Measurements from ENCODE around the gene PCDHGA1. TPM values are rescaled to one million over a fixed set of nuclear protein-coding genes. Genes with fewer than 3 reads are reported as not detected.

Gene PCDHGA1
- total RNA-seq, 1 donor from 2014 or later, result 1.5 TPM

- H3K27ac ChIP-seq, result no peak overlapping the region
- Mint-ChIP-seq H3K9me3 (peaks cover 66% of the 10 kb centered on the region), H3K4me3 (no peak overlapping the region), H3K27me3 (ENCODE audit: insufficient read depth, low read depth) (peaks cover 10% of the 10 kb centered on the region), H3K27ac (no peak overlapping the region), H3K4me1 (peaks cover 20% of the 10 kb centered on the region), H3K36me3 (peaks cover 66% of the 10 kb centered on the region)
- H3K9ac ChIP-seq, result no peak overlapping the region
- no peaks in the 10 kb centered on the region for H3K9me3 ChIP-seq (ENCODE audit: low read depth)
- peaks cover 35% of the 10 kb centered on the region for H4K20me1 ChIP-seq (ENCODE audit: low read depth)
- H3K36me3 ChIP-seq, result no peaks in the 10 kb centered on the region
- H3K27me3 ChIP-seq, result peaks cover 45% of the 10 kb centered on the region
- H2AFZ ChIP-seq (replicated peaks), result no peak overlapping the region
- peaks cover 14% of the 10 kb centered on the region for H3F3A ChIP-seq (ENCODE audit: low read depth)
- TF ChIP-seq EZH2 (IDR thresholded peaks at IDR 0.05) (no peak), CTCF (IDR thresholded peaks at IDR 0.05) (no peak)
- peaks cover 5% of the 10 kb centered on the region for H3K4me1 ChIP-seq
- no peak overlapping the region for H3K4me2 ChIP-seq
- DNase-seq (ENCODE audit: low spot score), result no peak
- H3K4me3 ChIP-seq, result no peak overlapping the region
- peaks cover under 1% of the 10 kb centered on the region for H3K79me2 ChIP-seq (ENCODE audit: low read depth)
These were observed 147.5 kb downstream of the PCDHGA1 start for GRCh38 chr5:141477815-141478214.

GRCh38 chr5:141478321-141478945, 148.1 kb downstream of the PCDHGA1 start:
- Mint-ChIP-seq H3K4me3 (peak overlapping the region; percentile 41), H3K36me3 (peaks cover 69% of the 10 kb centered on the region), H3K9me3 (peaks cover 70% of the 10 kb centered on the region), H3K27me3 (ENCODE audit: insufficient read depth, low read depth) (peaks cover 10% of the 10 kb centered on the region), H3K4me1 (peaks cover 26% of the 10 kb centered on the region), H3K27ac (no peak overlapping the region)
- H3K79me2 ChIP-seq (ENCODE audit: low read depth), result peaks cover 7% of the 10 kb centered on the region
- H3K4me3 ChIP-seq, result no peak overlapping the region
- no peak overlapping the region for H3K4me2 ChIP-seq
- TF ChIP-seq EZH2phosphoT487 (IDR thresholded peaks at IDR 0.05), result no peak
- peak; percentile 31 for TF ChIP-seq CTCF (IDR thresholded peaks at IDR 0.05)
- no peak for TF ChIP-seq EZH2 (IDR thresholded peaks at IDR 0.05)
- H3F3A ChIP-seq (ENCODE audit: low read depth), result peaks cover 20% of the 10 kb centered on the region
- peaks cover 41% of the 10 kb centered on the region for H4K20me1 ChIP-seq (ENCODE audit: low read depth)
- H3K27me3 ChIP-seq, result peaks cover 45% of the 10 kb centered on the region
- no peaks in the 10 kb centered on the region for H3K36me3 ChIP-seq
- no peak overlapping the region for H3K9ac ChIP-seq
- no peaks in the 10 kb centered on the region for H3K9me3 ChIP-seq (ENCODE audit: low read depth)
- no peak overlapping the region for H2AFZ ChIP-seq (replicated peaks)
- H3K27ac ChIP-seq, result no peak overlapping the region
- no peak for DNase-seq (ENCODE audit: low spot score)
- peaks cover 10% of the 10 kb centered on the region for H3K4me1 ChIP-seq

GRCh38 chr5:141479776-141480175, 149.5 kb downstream of the PCDHGA1 start:
- Histone ChIP-seq H2AFZ (replicated peaks) (no peak overlapping the region), H3K4me2 (no peak overlapping the region)
- H3K27me3 Mint-ChIP-seq (ENCODE audit: insufficient read depth, low read depth), result peaks cover 10% of the 10 kb centered on the region

GRCh38 chr5:141483902-141484301, 153.6 kb downstream of the PCDHGA1 start:
- no peaks in the 10 kb centered on the region for H3K9me3 ChIP-seq (ENCODE audit: low read depth)
- peaks cover 21% of the 10 kb centered on the region for H3K4me1 ChIP-seq
- H3K4me3 ChIP-seq, result peak overlapping the region; percentile 80
- Mint-ChIP-seq H3K4me1 (peaks cover 31% of the 10 kb centered on the region), H3K9me3 (peaks cover 75% of the 10 kb centered on the region), H3K27ac (peak overlapping the region; percentile 47), H3K27me3 (ENCODE audit: insufficient read depth, low read depth) (peaks cover 7% of the 10 kb centered on the region), H3K36me3 (peaks cover 73% of the 10 kb centered on the region), H3K4me3 (peak overlapping the region; percentile 66)
- no peak overlapping the region for H2AFZ ChIP-seq (replicated peaks)
- DNase-seq (ENCODE audit: low spot score), result peak; percentile 60
- H3K4me2 ChIP-seq, result peak overlapping the region; percentile 100
- TF ChIP-seq CTCF (IDR thresholded peaks at IDR 0.05), result no peak
- TF ChIP-seq EZH2 (IDR thresholded peaks at IDR 0.05), result no peak
- no peak for TF ChIP-seq EZH2phosphoT487 (IDR thresholded peaks at IDR 0.05)
- H3K27me3 ChIP-seq, result peaks cover 36% of the 10 kb centered on the region
- H3K79me2 ChIP-seq (ENCODE audit: low read depth), result peaks cover 40% of the 10 kb centered on the region
- H3K9ac ChIP-seq, result no peak overlapping the region
- no peaks in the 10 kb centered on the region for H3K36me3 ChIP-seq
- no peak overlapping the region for H3K27ac ChIP-seq
- H3F3A ChIP-seq (ENCODE audit: low read depth), result peaks cover 28% of the 10 kb centered on the region
- H4K20me1 ChIP-seq (ENCODE audit: low read depth), result peaks cover 66% of the 10 kb centered on the region

More at GRCh38 chr5:141479776-141480175, 149.5 kb downstream of the PCDHGA1 start:
- Histone ChIP-seq H3K36me3 (no peaks in the 10 kb centered on the region), H3K9ac (no peak overlapping the region), H4K20me1 (ENCODE audit: low read depth) (peaks cover 54% of the 10 kb centered on the region), H3K27me3 (peaks cover 38% of the 10 kb centered on the region), H3K9me3 (ENCODE audit: low read depth) (no peaks in the 10 kb centered on the region), H3K4me1 (peaks cover 20% of the 10 kb centered on the region), H3F3A (ENCODE audit: low read depth) (peaks cover 32% of the 10 kb centered on the region), H3K79me2 (ENCODE audit: low read depth) (peaks cover 13% of the 10 kb centered on the region), H3K4me3 (no peak overlapping the region), H3K27ac (no peak overlapping the region)
- DNase-seq (ENCODE audit: low spot score), result no peak
- Mint-ChIP-seq H3K27ac (no peak overlapping the region), H3K4me3 (no peak overlapping the region), H3K36me3 (peaks cover 70% of the 10 kb centered on the region), H3K9me3 (peaks cover 71% of the 10 kb centered on the region), H3K4me1 (peaks cover 36% of the 10 kb centered on the region)
- TF ChIP-seq EZH2 (IDR thresholded peaks at IDR 0.05), result no peak
